SIG-M5 treated with dmso at 0.1 percent for 504 hours (cell line): Measurements from ENCODE around the gene RNF31.

Experiments used
- DNase-seq: peaks from one replicate; lab custom pipeline; 2025; ENCODE audit not compliant: unreplicated experiment; lab: John Stamatoyannopoulos, UW

The RNF31 gene

GRCh38 chr14:24181371-24182077, 34.2 kb downstream of the RNF31 start:
- DNase-seq = no peak

GRCh38 chr14:24182110-24182882, 35.0 kb downstream of the RNF31 start:
- DNase-seq = no peak

GRCh38 chr14:24183014-24183481, 35.8 kb downstream of the RNF31 start:
- no peak for DNase-seq

- DNase-seq = no peak
Observed at GRCh38 chr14:24184104-24184970, 37.0 kb downstream of the RNF31 start.

GRCh38 chr14:24185026-24185425, 37.7 kb downstream of the RNF31 start:
- DNase-seq = no peak

- DNase-seq = no peak
Observed at GRCh38 chr14:24185741-24186140, 38.4 kb downstream of the RNF31 start.

GRCh38 chr14:24186831-24187538, 39.7 kb downstream of the RNF31 start:
- DNase-seq = no peak

GRCh38 chr14:24187539-24187915, 40.2 kb downstream of the RNF31 start:
- DNase-seq = no peak

GRCh38 chr14:24188251-24189058, 41.2 kb downstream of the RNF31 start, which contains the start of gene IPO4:
IPO4 (minus strand) TSS chr14:24188816; CDS start chr14:24188787, 29 bp downstream.
- peak; percentile 97 for DNase-seq

- no peak for DNase-seq
Observed at GRCh38 chr14:24189059-24189375, 41.7 kb downstream of the RNF31 start.

- no peak for DNase-seq
Observed at GRCh38 chr14:24189460-24189859, 42.2 kb downstream of the RNF31 start.

- no peak for DNase-seq
Observed at GRCh38 chr14:24190416-24190815, 43.1 kb downstream of the RNF31 start.

- DNase-seq = no peak
Observed at GRCh38 chr14:24192933-24193332, 45.6 kb downstream of the RNF31 start.

GRCh38 chr14:24194186-24194872, 47.0 kb downstream of the RNF31 start:
- no peak for DNase-seq

GRCh38 chr14:24194873-24195185, 47.5 kb downstream of the RNF31 start:
- no peak for DNase-seq

GRCh38 chr14:24195186-24196070, 48.1 kb downstream of the RNF31 start, which contains the start of gene TM9SF1:
TM9SF1 (minus strand) TSS chr14:24195441; CDS start chr14:24195019, 422 bp downstream.
- DNase-seq = peak; percentile 76

GRCh38 chr14:24196071-24197055, 49.1 kb downstream of the RNF31 start:
- peak; percentile 42 for DNase-seq
